Activated T-helper 1 cell treated with Interleukin-2 at 50 U/mL for 16 hours (primary cell): Measurements from ENCODE around the gene CD44.

Source experiments
- DNase-seq: peaks from one replicate; pipeline ENCODE4 v3.0.0-alpha.2; 2020; ENCODE audit warnings: low read depth

CD44 gene

GRCh38 chr11:35237860-35238715 lies 99.1 kb downstream of the CD44 start:
- DNase-seq, result no peak

- DNase-seq, result no peak
Measured at GRCh38 chr11:35238882-35239281, 99.9 kb downstream of the CD44 start.

DNA sequence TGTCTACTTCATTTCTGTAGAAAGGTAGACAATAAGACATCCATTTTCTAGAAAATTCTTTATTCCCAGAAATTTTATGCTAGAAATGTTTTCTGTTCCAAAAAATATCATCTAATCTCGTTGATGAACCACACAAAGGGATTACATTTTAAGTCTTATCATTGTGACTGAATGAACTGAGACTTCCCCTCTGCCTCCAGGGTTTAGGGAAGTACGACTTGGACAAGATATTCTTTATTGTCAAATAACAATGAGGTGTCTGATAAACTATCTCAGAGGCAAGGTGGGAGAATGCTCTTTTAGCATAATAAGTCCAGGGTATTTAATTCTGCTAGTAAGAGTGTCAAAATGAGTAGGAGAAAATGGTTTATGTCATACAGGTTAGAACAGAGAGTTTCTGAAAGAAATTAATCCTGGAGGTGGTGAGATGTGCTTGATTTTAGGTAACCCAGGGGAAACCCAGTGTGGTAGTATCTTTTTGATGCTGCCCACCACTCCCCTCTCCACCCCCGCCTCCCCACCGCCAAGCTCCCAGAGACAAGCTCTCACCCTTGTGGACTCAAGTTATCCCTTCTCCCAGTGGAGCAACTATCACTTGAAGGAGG lies 100.6 kb downstream of the CD44 start:
- DNase-seq, result no peak

GRCh38 chr11:35241083-35241482 lies 102.1 kb downstream of the CD44 start:
- DNase-seq, result no peak

DNA sequence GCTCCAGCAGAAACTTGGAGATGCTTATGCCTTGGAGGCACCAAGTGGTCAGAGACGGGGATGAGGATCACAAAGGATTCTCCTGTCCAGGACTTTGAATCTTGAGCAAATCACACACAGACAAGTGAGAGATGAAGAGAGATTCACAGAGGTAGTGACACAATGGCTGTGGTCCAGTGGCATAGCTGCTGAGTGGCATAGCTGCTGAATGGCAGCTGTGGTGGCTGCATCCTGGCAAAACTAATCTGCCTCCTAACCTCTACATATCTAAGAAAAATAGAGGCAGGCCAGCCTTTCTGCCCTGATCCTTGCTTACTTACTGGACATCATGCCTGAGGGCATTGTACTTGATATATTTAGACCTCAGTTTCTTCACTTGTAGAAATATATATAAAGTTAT lies 102.6 kb downstream of the CD44 start:
- DNase-seq, result no peak

- no peak for DNase-seq
Measured at GRCh38 chr11:35242412-35243242, 103.7 kb downstream of the CD44 start.

DNA sequence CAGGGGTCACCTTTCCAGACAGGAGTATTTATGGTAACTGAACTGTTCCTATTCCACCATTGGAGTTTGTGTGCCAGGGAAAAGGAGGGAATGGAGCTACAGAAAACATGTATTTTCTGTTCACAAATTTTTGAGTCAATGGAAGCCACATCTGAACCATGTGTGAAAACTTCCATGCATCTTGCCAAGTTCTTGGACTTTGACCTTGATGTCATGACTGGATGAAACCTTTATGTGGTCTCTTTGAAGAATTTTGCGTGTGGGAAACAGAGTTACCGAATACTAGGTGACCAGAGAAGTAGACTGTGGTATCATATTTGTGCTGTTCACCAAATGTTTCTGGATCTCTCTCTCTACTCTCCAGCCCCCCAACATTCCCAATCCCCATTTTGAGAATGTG lies 104.8 kb downstream of the CD44 start:
- no peak for DNase-seq

GRCh38 chr11:35245056-35245455 lies 106.1 kb downstream of the CD44 start:
- DNase-seq, result no peak

DNA sequence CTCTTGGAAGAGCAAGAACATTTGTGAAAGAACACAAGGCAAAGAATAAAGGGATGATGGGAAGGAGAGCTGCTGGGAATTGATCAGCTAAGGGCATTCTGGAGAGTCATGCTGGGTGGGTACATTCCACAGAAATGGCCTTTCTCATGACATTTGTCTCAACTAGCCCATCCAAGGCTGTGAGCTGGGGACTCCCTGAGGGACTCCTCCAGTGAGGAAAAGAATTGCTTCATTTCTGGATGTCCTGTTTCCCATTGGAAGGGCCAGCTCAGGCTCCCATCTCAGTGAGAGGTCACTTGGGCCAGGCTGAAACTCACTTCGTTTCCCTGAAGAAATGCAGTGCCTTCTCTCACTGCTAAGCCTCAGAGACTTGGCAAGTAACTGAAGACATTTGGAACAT lies 106.8 kb downstream of the CD44 start:
- DNase-seq, result no peak

- DNase-seq, result no peak
Measured at GRCh38 chr11:35246745-35247144, 107.8 kb downstream of the CD44 start.

DNA sequence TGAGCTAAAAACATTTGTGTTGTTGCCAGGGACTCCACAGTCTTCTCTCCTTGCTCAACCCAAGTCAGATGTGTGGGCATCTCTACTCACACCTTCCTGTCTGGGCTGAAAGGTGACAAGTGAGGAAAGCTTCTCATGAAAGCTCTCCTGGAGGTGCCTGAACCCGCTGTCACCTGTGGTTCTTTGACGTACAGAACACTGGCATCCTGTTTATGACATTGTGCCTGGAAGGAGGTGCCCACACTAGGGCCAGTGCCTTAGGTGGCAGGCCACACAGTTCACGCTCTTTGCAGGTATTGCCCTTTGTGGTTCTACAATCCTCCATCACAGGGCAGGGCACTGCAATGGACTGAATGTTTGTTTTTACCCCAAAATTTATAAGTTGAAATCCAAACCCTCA lies 108.5 kb downstream of the CD44 start:
- DNase-seq, result peak; percentile 49

GRCh38 chr11:35247863-35248262 lies 108.9 kb downstream of the CD44 start:
- no peak for DNase-seq

- DNase-seq, result no peak
Measured at GRCh38 chr11:35248558-35249323, 109.8 kb downstream of the CD44 start.

DNA sequence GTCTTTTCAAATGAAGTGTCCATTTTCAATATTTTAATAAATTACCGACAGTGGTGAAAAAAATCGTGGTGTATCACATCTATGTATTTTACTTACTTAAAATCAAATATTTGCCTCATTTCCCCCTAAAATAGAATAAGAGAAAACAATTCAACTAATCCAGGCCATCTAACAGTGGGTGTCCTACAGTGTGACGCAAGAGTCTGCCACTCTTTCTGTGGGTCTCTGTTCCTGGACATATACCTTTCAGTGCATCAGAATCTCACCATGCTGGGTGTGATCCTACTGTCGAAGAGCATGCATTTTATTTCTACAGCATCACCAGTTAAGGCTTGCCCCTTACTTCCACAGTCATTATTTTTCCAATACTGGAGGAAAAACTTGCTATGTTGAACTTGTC lies 111.2 kb downstream of the CD44 start:
- no peak for DNase-seq

- DNase-seq, result no peak
Measured at GRCh38 chr11:35250621-35251020, 111.7 kb downstream of the CD44 start.

DNA sequence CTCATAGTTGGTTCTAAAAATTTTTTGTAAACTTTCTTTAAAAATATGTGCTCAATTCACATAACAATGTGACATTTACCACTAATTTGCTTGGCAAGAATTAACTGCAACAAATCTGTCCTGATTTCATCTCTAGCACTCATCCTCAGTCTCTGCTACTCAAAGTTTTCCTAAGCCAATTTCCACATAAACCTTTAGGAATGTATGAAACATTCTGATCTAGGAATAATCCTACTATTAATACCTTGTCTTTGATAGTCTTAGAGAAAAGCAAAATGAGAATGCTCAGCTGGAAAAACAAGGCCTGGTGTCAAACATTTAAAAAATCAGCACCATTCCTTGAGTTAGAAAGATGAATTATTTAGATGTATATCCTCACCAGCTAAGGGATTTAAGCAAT lies 114.3 kb downstream of the CD44 start:
- no peak for DNase-seq

- no peak for DNase-seq
Measured at GRCh38 chr11:35255514-35255913, 116.5 kb downstream of the CD44 start.

GRCh38 chr11:35256296-35256695 lies 117.3 kb downstream of the CD44 start:
- DNase-seq, result no peak

- DNase-seq, result no peak
Measured at GRCh38 chr11:35257281-35257680, 118.3 kb downstream of the CD44 start.

- DNase-seq, result no peak
Measured at GRCh38 chr11:35259529-35259928, 120.6 kb downstream of the CD44 start.

DNA sequence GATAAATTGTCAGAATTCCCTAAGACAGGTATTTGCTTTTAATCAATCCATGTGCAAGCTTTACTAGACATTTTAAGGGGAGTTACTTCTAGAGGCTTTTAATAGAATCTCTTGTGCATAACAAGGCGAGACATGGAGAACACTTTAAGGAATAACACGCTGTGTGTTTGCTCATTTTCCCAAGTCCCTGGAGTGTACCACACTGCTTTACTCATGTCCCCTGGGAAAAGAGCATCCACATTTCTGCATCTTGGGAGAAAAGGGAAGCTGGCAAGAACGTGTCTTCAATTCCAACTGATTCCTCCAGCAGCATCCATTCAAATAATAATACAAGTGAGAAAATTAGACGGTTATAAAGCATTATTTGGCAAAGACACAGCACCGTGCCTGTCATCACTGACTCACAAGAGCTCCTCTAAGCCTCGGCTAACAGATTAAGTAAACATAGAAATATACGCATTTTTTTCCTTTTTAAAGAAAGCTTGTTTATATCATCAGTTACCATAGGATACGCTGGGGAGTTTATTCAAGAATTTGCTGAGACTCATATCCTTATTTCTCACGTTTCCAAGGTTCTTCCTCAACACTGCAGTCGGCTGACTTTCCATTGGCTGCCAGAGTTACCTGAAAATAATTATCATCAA lies 121.5 kb downstream of the CD44 start:
- DNase-seq, result no peak

DNA sequence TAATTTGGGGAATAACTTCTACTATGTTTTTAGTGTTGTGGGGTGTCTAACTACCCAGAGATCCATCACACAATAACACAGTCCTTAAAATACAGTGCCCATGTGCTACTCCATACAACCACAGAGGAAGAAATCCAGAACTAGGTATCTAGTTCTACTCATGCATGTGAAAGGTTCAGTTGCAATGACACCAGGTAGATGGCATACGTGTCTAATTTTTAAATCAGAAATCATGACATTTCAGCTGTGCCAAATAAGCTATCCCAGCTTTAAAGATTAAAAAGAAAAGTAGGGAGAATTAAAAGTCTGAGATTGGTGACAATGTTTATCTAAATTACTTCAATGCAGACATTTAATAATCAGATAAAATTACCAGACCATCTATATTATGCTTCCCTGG lies 122.2 kb downstream of the CD44 start:
- no peak for DNase-seq
